ENCODE results near the gene COX6B2.

GRCh38 chr19:55360902-55361301, 6.4 kb upstream of the COX6B2 start:
- TF ChIP-seq CTCF (IDR thresholded peaks at IDR 0.05) (no peak), EZH2 (IDR thresholded peaks at IDR 0.05) (no peak)
